Measurements from ENCODE around the gene PRPH.

The PRPH gene

DNA sequence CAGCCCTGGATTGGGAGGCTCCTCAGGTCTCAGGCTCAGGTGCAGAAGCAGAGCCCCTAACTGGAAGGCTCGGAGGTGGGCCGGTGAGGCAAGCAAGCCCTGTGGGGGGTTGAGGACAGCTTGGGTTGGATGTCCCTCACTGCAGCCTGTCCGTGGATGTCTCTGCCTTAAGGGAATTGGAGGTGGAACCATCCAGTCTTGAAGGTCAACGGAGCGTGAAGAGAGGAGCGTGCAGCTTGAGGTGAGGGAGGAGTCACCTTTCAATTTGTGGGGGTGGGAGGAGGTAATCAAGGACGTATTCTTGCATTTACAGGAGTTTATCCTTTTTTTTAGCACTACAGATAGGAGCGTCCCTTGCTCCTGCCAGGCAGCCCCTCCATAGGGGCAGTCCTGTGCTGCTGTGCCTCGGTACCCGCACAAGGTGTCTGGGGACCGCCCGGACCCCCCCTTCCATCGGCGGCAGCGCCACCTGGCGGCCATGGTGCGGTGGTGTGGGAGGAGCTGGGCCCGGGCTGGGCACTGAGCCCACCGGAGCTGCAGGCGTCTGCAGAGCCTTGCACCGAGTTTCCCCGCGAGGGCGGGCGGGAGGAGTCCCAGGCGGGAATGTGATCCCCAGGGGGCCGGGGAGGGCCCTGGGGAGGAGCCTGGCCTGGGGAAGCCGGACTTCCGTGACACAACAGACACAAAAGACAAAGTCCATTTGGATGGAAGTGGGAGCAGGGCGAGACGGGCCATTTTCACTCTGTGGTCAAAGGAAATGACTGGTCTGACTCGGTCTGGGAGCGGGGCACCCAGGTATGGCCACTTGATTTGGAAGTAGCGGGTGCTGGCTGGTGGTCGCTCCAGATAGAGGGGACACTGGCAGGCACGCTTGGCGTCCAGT lies 52.6 kb downstream of the PRPH start:
- DNase-seq, result peak; percentile 51

All from NCI-H2171 (cell line).